HCT116 (cell line): Measurements from ENCODE around the gene CELSR3. TPM values are rescaled to one million over a fixed set of nuclear protein-coding genes. Genes with fewer than 3 reads are reported as not detected.

ENCODE experiments used
- ATAC-seq: fragments of 200-7000 bp; cut with Tn5 transposase; 2 replicates; pipeline ENCODE4 v1.9.1; 2020; ENCODE audit warnings: mild to moderate bottlenecking, moderate library complexity
- BruUV-seq: library from RNA; stranded (reverse); fragments of 400-500 nt; replicated peaks from 2 replicates; lab custom pipeline; 2021; lab: Mats Ljungman, UMichigan
- CTCF ChIA-PET: fragments of 300-600 bp; sonication (Branson Sonifier 250); formaldehyde crosslinking; loops from one replicate; lab custom pipeline; 2021; ENCODE audit warnings: antibody characterized with exemption; lab: Charles Lee
- POLR2A ChIA-PET: fragments of 300-600, 350-600 bp; sonication (Branson Sonifier 250); formaldehyde crosslinking; loops from one replicate; lab custom pipeline; 2021; ENCODE audit warnings: antibody characterized with exemption; lab: Charles Lee
- RAD21 ChIA-PET, 2 experiments: fragments of 300-600 bp; sonication (Branson Sonifier 250); formaldehyde crosslinking; loops; one replicate each; lab custom pipeline; 2023; ENCODE audit warnings: low total read pairs in 2 of 2; ENCODE audit not compliant: uncharacterized antibody in 2 of 2, unreplicated experiment in 2 of 2, low non-redundant PET in 1 of 2; lab: Charles Lee
- DNase-seq: peaks from one replicate; pipeline ENCODE4 v3.0.0-alpha.2; 2010; ENCODE audit warnings: low read depth, low spot score
- H2AFZ ChIP-seq: fragments of 200-600 bp; shearing (Covaris generic), sonication (generic); 2 replicates; pipeline ENCODE4 v1.6.1; 2017; ENCODE audit warnings: low read depth, mixed run types, mixed read lengths, antibody characterized with exemption, low read length; ENCODE audit not compliant: poor library complexity, severe bottlenecking
- H3K27ac ChIP-seq: 2 replicates; pipeline ENCODE4 v1.5.1; 2012; ENCODE audit warnings: low read depth, low read length
- H3K27me3 ChIP-seq: fragments of 200-600 bp; sonication (generic); 2 replicates; pipeline ENCODE4 v1.6.1; 2016; ENCODE audit warnings: mixed run types, low read length, mixed read lengths; ENCODE audit not compliant: insufficient read depth
- H3K36me3 ChIP-seq, 2 experiments: fragments of 200-500 bp in 1 of 2; fragments of 200-600 bp in 1 of 2; sonication (Bioruptor generic) in 1 of 2; sonication (generic) in 1 of 2; 2 replicates each; pipeline versions ENCODE4 v1.5.1 to v1.6.1; 2014 to 2016; ENCODE audit warnings: low read length in 2 of 2, inconsistent platforms in 1 of 2, mixed read lengths in 1 of 2, mixed run types in 1 of 2; ENCODE audit not compliant: insufficient read depth in 2 of 2, control insufficient read depth in 1 of 2
- H3K4me1 ChIP-seq, 2 experiments: fragments of 200-600 bp in 1 of 2; sonication (generic) in 1 of 2; 2 replicates each; pipeline versions ENCODE4 v1.5.1 to v1.6.1; 2012 to 2017; ENCODE audit warnings: low read length in 2 of 2, inconsistent platforms in 1 of 2, mild to moderate bottlenecking in 1 of 2, mixed read lengths in 1 of 2, mixed run types in 1 of 2, moderate library complexity in 1 of 2; ENCODE audit not compliant: insufficient read depth in 2 of 2, control insufficient read depth in 1 of 2
- H3K4me2 ChIP-seq: fragments of 200-600 bp; sonication (generic); 2 replicates; pipeline ENCODE4 v1.6.1; 2017; ENCODE audit warnings: mixed run types, low read length, mixed read lengths
- H3K4me3 ChIP-seq, 2 experiments: fragments of 200-600 bp in 1 of 2; sonication (generic) in 1 of 2; replicated peaks in 1 of 2; 2 replicates each; pipeline ENCODE4 v1.5.1; 2011 to 2016; ENCODE audit warnings: low read length in 2 of 2, control low read depth in 1 of 2, low read depth in 1 of 2, mild to moderate bottlenecking in 1 of 2, mixed read lengths in 1 of 2, mixed run types in 1 of 2
- H3K79me2 ChIP-seq: fragments of 200-600 bp; sonication (generic); 2 replicates; pipeline ENCODE4 v1.6.1; 2017; ENCODE audit warnings: mild to moderate bottlenecking, mixed run types, low read length, moderate library complexity, mixed read lengths; ENCODE audit not compliant: insufficient read depth
- H3K9ac ChIP-seq: fragments of 200-600 bp; sonication (generic); 2 replicates; pipeline ENCODE4 v1.6.1; 2016; ENCODE audit warnings: low read length, mixed read lengths
- H3K9me2 ChIP-seq: fragments of 200-600 bp; sonication (generic), shearing (Covaris generic); 2 replicates; pipeline ENCODE4 v1.6.1; 2017; ENCODE audit warnings: mixed run types, mild to moderate bottlenecking, moderate library complexity; ENCODE audit not compliant: insufficient read depth
- H3K9me3 ChIP-seq, 2 experiments: fragments of 200-500 bp in 1 of 2; fragments of 200-600 bp in 1 of 2; sonication (Bioruptor generic) in 1 of 2; sonication (generic) in 1 of 2; 2 replicates each; pipeline ENCODE4 v1.6.1; 2014 to 2017; ENCODE audit warnings: low read length in 2 of 2, mixed read lengths in 2 of 2, inconsistent platforms in 1 of 2, low read depth in 1 of 2, mild to moderate bottlenecking in 1 of 2, mixed run types in 1 of 2, moderate library complexity in 1 of 2; ENCODE audit not compliant: control insufficient read depth in 1 of 2, insufficient read depth in 1 of 2
- H4K20me1 ChIP-seq: fragments of 200-600 bp; sonication (generic), shearing (Covaris generic); 2 replicates; pipeline ENCODE4 v1.6.1; 2017; ENCODE audit warnings: mixed run types, mild to moderate bottlenecking, moderate library complexity; ENCODE audit not compliant: insufficient read depth
- CBX3 ChIP-seq: IDR thresholded peaks from 2 replicates; pipeline ENCODE4 v1.6.1; 2012; ENCODE audit warnings: low read depth
- CEBPB ChIP-seq: IDR thresholded peaks from 2 replicates; pipeline ENCODE4 v1.6.1; 2012; ENCODE audit warnings: low read depth
- CTCF ChIP-seq, 3 experiments: fragments of 200-600 bp in 1 of 3; sonication (generic) in 1 of 3; IDR thresholded peaks in 2 of 3; conservative IDR thresholded peaks in 1 of 3; 2 replicates each; pipeline ENCODE4 v1.5.1; 2012 to 2017; ENCODE audit warnings: low read depth in 2 of 3, low read length in 2 of 3, antibody characterized with exemption in 1 of 3, borderline replicate concordance in 1 of 3, control low read depth in 1 of 3, mild to moderate bottlenecking in 1 of 3, mixed read lengths in 1 of 3, mixed run types in 1 of 3, moderate library complexity in 1 of 3; ENCODE audit not compliant: insufficient read depth in 1 of 3
- EGR1 ChIP-seq: IDR thresholded peaks from 2 replicates; pipeline ENCODE4 v1.6.1; 2012; ENCODE audit warnings: low read depth
- ELF1 ChIP-seq: IDR thresholded peaks from 2 replicates; pipeline ENCODE4 v1.6.1; 2012; ENCODE audit warnings: low read depth, borderline replicate concordance
- EZH2 ChIP-seq: fragments of 200-600 bp; sonication (generic); IDR thresholded peaks from 2 replicates; pipeline ENCODE4 v1.6.1; 2017; ENCODE audit warnings: antibody characterized with exemption, mixed run types
- EZH2phosphoT487 ChIP-seq: fragments of 200-600 bp; IDR thresholded peaks from 2 replicates; pipeline ENCODE4 v1.6.1; 2018; ENCODE audit warnings: antibody characterized with exemption, borderline replicate concordance
- MAX ChIP-seq: IDR thresholded peaks from 2 replicates; pipeline ENCODE4 v1.6.1; 2012
- POLR2A ChIP-seq: IDR thresholded peaks from 2 replicates; pipeline ENCODE4 v1.7.0; 2011; ENCODE audit warnings: borderline replicate concordance; ENCODE audit not compliant: insufficient read depth, insufficient read length; ENCODE audit errors: extremely low read depth
- POLR2AphosphoS5 ChIP-seq: IDR thresholded peaks from 2 replicates; pipeline ENCODE4 v1.6.1; 2011; ENCODE audit warnings: mild to moderate bottlenecking, low read depth, low read length, moderate library complexity
- RAD21 ChIP-seq: IDR thresholded peaks from 2 replicates; pipeline ENCODE4 v1.6.1; 2012; ENCODE audit warnings: low read depth, mild to moderate bottlenecking
- SIN3A ChIP-seq: IDR thresholded peaks from 2 replicates; pipeline ENCODE4 v1.6.1; 2012; ENCODE audit warnings: low read depth
- SP1 ChIP-seq: IDR thresholded peaks from 2 replicates; pipeline ENCODE4 v1.6.1; 2012; ENCODE audit warnings: low read depth
- SRF ChIP-seq: IDR thresholded peaks from 2 replicates; pipeline ENCODE4 v1.6.1; 2012; ENCODE audit warnings: low read depth
- TCF7L2 ChIP-seq: IDR thresholded peaks from 2 replicates; pipeline ENCODE4 v1.7.0; 2011; ENCODE audit warnings: borderline replicate concordance, inconsistent platforms; ENCODE audit not compliant: insufficient read depth, insufficient read length; ENCODE audit errors: extremely low read depth
- YY1 ChIP-seq: IDR thresholded peaks from 2 replicates; pipeline ENCODE4 v1.6.1; 2011; ENCODE audit warnings: low read length, low read depth, moderate library complexity, mild to moderate bottlenecking; ENCODE audit not compliant: insufficient replicate concordance; ENCODE audit errors: extremely low read depth
- ZBTB33 ChIP-seq: IDR thresholded peaks from 2 replicates; pipeline ENCODE4 v1.6.1; 2011; ENCODE audit warnings: mild to moderate bottlenecking, low read length, moderate library complexity; ENCODE audit not compliant: insufficient replicate concordance; ENCODE audit errors: extremely low read depth
- ZNF274 ChIP-seq: fragments of 200-500 bp; sonication (Bioruptor generic); IDR thresholded peaks from 2 replicates; pipeline ENCODE4 v1.6.1; 2014; ENCODE audit warnings: mild to moderate bottlenecking, low read depth, low read length, inconsistent platforms
- intact Hi-C: fragments of 100-400 bp; cut with micrococcal nuclease; formaldehyde crosslinking; loops from 2 replicates; pipeline ENCODE4 v1.10.0; 2022
- total RNA-seq: library from RNA; stranded (reverse); gene quantifications from one replicate; pipeline ENCODE4 v1.2.1, GENCODE V29; 2021; ENCODE audit not compliant: unreplicated experiment

The CELSR3 gene
- total RNA-seq, 1 experiment from 2014 or later = 7.8 TPM

- TF ChIP-seq ZBTB33 (no peak), CEBPB (no peak)
These were observed 17.0 kb upstream of the CELSR3 start (continued) for GRCh38 chr3:48679411-48680391.

GRCh38 chr3:48678566-48679380 lies 16.1 kb upstream of the CELSR3 start:
- Histone ChIP-seq H3K79me2 (peaks cover 14% of the 10 kb centered on the region), H3K4me2 (no peak overlapping the region), H2AFZ (no peak overlapping the region), H3K27ac (no peak overlapping the region), H3K4me3 (no peak overlapping the region), H3K27me3 (no peaks in the 10 kb centered on the region), H3K9me2 (no peaks in the 10 kb centered on the region), H3K36me3 (peaks cover 31 to 47% of the 10 kb centered on the region in 2 experiments), H3K9ac (no peak overlapping the region), H3K4me1 (peaks cover 5 to 18% of the 10 kb centered on the region in 2 experiments; a peak in 3 of 4 replicates), H3K9me3 (no peaks in the 10 kb centered on the region), H4K20me1 (no peaks in the 10 kb centered on the region)
- ChIA-PET RAD21 (no interaction called here), CTCF (no interaction called here), POLR2A (no interaction called here)
- no TSS peak for BruUV-seq
- no peak for ATAC-seq
- intact Hi-C loops = no loop called here
- DNase-seq = no peak
- TF ChIP-seq SIN3A (no peak), ELF1 (no peak), RAD21 (no peak), ZNF274 (no peak), CTCF (IDR thresholded peaks at IDR 0.05 in 2 of 3, conservative IDR thresholded peaks at IDR 0.05 in 1 of 3; ENCODE audit: borderline replicate concordance in 1 of 3, insufficient read depth in 1 of 3, low read depth in 2 of 3, low read length in 2 of 3) (no peak), EZH2phosphoT487 (no peak), SRF (no peak), POLR2AphosphoS5 (no peak), TCF7L2 (no peak), EZH2 (no peak), POLR2A (no peak), SP1 (no peak), CBX3 (no peak), MAX (no peak), YY1 (no peak), EGR1 (no peak)
